ENCODE data around the gene APOOL. TPM values are rescaled to one million over a fixed set of nuclear protein-coding genes. Genes with fewer than 3 reads are reported as not detected.
"Not testable (repeated sequence)": the region's sequence is repeated elsewhere in the genome, so short reads cannot be mapped to it uniquely, and the experiment has no call there.

APOOL gene
- total RNA-seq, 1 experiment from 2014 or later, result 15.0 TPM

DNA sequence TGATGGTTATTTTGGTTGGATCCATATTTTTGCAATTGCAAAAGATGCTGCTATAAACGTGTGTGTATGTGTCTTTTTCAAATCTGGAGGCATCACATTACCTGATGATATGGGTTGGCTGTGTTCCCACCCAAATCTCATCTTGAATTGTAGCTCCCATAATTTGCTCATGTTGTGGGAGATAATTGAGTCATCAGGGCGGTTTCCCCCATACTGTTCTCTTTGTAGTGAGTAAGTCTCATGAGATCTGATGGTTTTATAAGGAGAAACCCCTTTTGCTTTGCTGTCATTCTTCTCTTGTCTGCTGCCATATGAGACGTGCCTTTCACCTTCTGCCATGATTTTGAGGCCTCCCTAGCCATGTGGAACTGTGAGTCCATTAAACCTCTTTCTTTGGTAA is 33.4 kb downstream of the APOOL start:
- Histone ChIP-seq H4K20me1 (ENCODE audit: insufficient read depth, low read depth, low read length) (no peaks in the 10 kb centered on the region), H3K4me1 (ENCODE audit: low read length) (no peaks in the 10 kb centered on the region), H3K4me3 (ENCODE audit: low read length) (no peak overlapping the region), H3K4me2 (ENCODE audit: low read depth, low read length, poor library complexity, severe bottlenecking) (no peak overlapping the region), H2AFZ (ENCODE audit: low read length) (no peak overlapping the region), H3K79me2 (ENCODE audit: low read length) (peaks cover 83% of the 10 kb centered on the region), H3K27me3 (ENCODE audit: low read length) (no peaks in the 10 kb centered on the region), H3K9me3 (ENCODE audit: low read length) (peaks cover 13% of the 10 kb centered on the region), H3K9me2 (replicated peaks; ENCODE audit: insufficient read depth, low read length) (no peaks in the 10 kb centered on the region), H3K9ac (ENCODE audit: low read length) (no peak overlapping the region), H3K36me3 (ENCODE audit: insufficient read depth, low read length) (no peaks in the 10 kb centered on the region), H3K27ac (ENCODE audit: low read length) (no peak overlapping the region)
- no peak for DNase-seq

DNA sequence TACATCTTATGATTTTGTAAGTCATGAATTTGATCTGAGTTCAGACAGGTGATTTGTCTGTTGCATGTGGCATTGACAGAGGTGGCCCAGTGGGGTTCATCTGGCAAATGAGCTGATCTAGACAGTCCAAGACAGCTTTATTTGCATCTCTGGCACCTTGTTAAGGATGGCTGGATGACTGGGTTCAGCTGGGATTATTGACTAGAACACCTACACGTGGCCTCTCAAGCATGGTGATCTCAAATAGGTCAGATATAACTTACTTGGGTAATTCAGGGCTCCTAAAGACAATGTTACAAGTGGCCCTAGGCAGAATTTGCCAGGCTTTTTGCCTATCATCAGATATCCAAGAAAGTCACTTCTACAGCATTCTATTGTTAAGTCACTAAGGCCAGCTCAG is 48.0 kb downstream of the APOOL start:
- Histone ChIP-seq H3K4me1 (ENCODE audit: low read length) (peaks cover 30% of the 10 kb centered on the region), H3K27ac (ENCODE audit: low read length) (peak overlapping the region; percentile 50; the same call in 1 of the 2 replicates), H3K4me3 (ENCODE audit: low read length) (no peak overlapping the region)

GRCh38 chrX:85052205-85052604 is 48.5 kb downstream of the APOOL start:
- Histone ChIP-seq H3K4me3 (ENCODE audit: low read length) (no peak overlapping the region), H3K9me3 (ENCODE audit: low read length) (no peaks in the 10 kb centered on the region), H3K4me2 (ENCODE audit: low read depth, low read length, poor library complexity, severe bottlenecking) (peak overlapping the region; percentile 0), H3K27me3 (ENCODE audit: low read length) (no peaks in the 10 kb centered on the region), H3K27ac (ENCODE audit: low read length) (peak overlapping the region; percentile 50; the same call in 1 of the 2 replicates), H3K4me1 (ENCODE audit: low read length) (peaks cover 30% of the 10 kb centered on the region), H3K79me2 (ENCODE audit: low read length) (0 out of 2 replicates have a peak, but pooled peaks cover 2% of the 10 kb centered on the region), H3K9me2 (replicated peaks; ENCODE audit: insufficient read depth, low read length) (no peaks in the 10 kb centered on the region), H3K36me3 (ENCODE audit: insufficient read depth, low read length) (no peaks in the 10 kb centered on the region), H4K20me1 (ENCODE audit: insufficient read depth, low read depth, low read length) (no peaks in the 10 kb centered on the region), H3K9ac (ENCODE audit: low read length) (no peak overlapping the region), H2AFZ (ENCODE audit: low read length) (no peak overlapping the region)
- DNase-seq, result no peak

More for the DNA sequence above, 48.0 kb downstream of the APOOL start:
- Histone ChIP-seq H3K9me3 (ENCODE audit: low read length) (no peaks in the 10 kb centered on the region), H3K9ac (ENCODE audit: low read length) (no peak overlapping the region), H4K20me1 (ENCODE audit: insufficient read depth, low read depth, low read length) (no peaks in the 10 kb centered on the region), H3K4me2 (ENCODE audit: low read depth, low read length, poor library complexity, severe bottlenecking) (peak overlapping the region; percentile 11), H2AFZ (ENCODE audit: low read length) (no peak overlapping the region), H3K79me2 (ENCODE audit: low read length) (no peaks in the 10 kb centered on the region), H3K36me3 (ENCODE audit: insufficient read depth, low read length) (no peaks in the 10 kb centered on the region), H3K9me2 (replicated peaks; ENCODE audit: insufficient read depth, low read length) (no peaks in the 10 kb centered on the region), H3K27me3 (ENCODE audit: low read length) (no peaks in the 10 kb centered on the region)
- DNase-seq, result peak; percentile 73

- no peak overlapping the region for H2AFZ ChIP-seq (ENCODE audit: low read length)
- H3K9me2 ChIP-seq (replicated peaks; ENCODE audit: insufficient read depth, low read length), result no peaks in the 10 kb centered on the region
- H3K27me3 ChIP-seq (ENCODE audit: low read length), result no peaks in the 10 kb centered on the region
- H3K9me3 ChIP-seq (ENCODE audit: low read length), result no peaks in the 10 kb centered on the region
- H3K4me1 ChIP-seq (ENCODE audit: low read length), result peaks cover 30% of the 10 kb centered on the region
- peak; percentile 72 for DNase-seq
- no peak overlapping the region for H3K9ac ChIP-seq (ENCODE audit: low read length)
- no peaks in the 10 kb centered on the region for H4K20me1 ChIP-seq (ENCODE audit: insufficient read depth, low read depth, low read length)
- 0 out of 2 replicates have a peak, but pooled peaks cover 2% of the 10 kb centered on the region for H3K79me2 ChIP-seq (ENCODE audit: low read length)
- no peaks in the 10 kb centered on the region for H3K36me3 ChIP-seq (ENCODE audit: insufficient read depth, low read length)
- H3K4me3 ChIP-seq (ENCODE audit: low read length), result no peak overlapping the region
- H3K27ac ChIP-seq (ENCODE audit: low read length), result peak overlapping the region; percentile 50; the same call in 1 of the 2 replicates
- no peak overlapping the region for H3K4me2 ChIP-seq (ENCODE audit: low read depth, low read length, poor library complexity, severe bottlenecking)
These were observed 49.1 kb downstream of the APOOL start for GRCh38 chrX:85052636-85053343.

- H3K9me2 ChIP-seq (replicated peaks; ENCODE audit: insufficient read depth, low read length), result no peaks in the 10 kb centered on the region
- no peak overlapping the region for H3K27ac ChIP-seq (ENCODE audit: low read length)
- DNase-seq, result no peak
- no peak overlapping the region for H3K9ac ChIP-seq (ENCODE audit: low read length)
- H3K79me2 ChIP-seq (ENCODE audit: low read length), result 0 out of 2 replicates have a peak, but pooled peaks cover 3% of the 10 kb centered on the region
- H3K36me3 ChIP-seq (ENCODE audit: insufficient read depth, low read length), result no peaks in the 10 kb centered on the region
- no peaks in the 10 kb centered on the region; the same call in 1 of the 2 replicates for H3K4me1 ChIP-seq (ENCODE audit: low read length)
- no peaks in the 10 kb centered on the region; the same call in 1 of the 2 replicates for H3K9me3 ChIP-seq (ENCODE audit: low read length)
- H4K20me1 ChIP-seq (ENCODE audit: insufficient read depth, low read depth, low read length), result no peaks in the 10 kb centered on the region
- H3K4me2 ChIP-seq (ENCODE audit: low read depth, low read length, poor library complexity, severe bottlenecking), result no peak overlapping the region
- H2AFZ ChIP-seq (ENCODE audit: low read length), result no peak overlapping the region
- H3K4me3 ChIP-seq (ENCODE audit: low read length), result no peak overlapping the region
- no peaks in the 10 kb centered on the region for H3K27me3 ChIP-seq (ENCODE audit: low read length)
These were observed 62.0 kb downstream of the APOOL start for GRCh38 chrX:85065512-85066198.

DNA sequence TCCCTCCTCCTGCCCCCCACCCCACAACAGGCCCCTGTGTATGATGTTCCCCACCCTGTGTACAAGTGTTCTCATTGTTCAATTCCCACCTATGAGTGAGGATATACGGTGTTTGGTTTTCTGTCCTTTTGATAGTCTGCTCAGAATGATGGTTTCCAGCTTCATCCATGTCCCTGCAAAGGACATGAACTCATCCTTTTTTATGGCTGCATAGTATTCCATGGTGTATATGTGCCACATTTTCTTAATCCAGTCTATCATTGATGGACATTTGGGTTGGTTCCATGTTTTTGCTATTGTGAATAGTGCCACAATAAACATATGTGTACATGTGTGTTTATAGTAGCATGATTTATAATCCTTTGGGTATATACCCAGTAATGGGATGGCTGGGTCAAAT is 73.6 kb downstream of the APOOL start:
- H3K4me3 ChIP-seq (ENCODE audit: low read length); H3K9me2 ChIP-seq (replicated peaks; ENCODE audit: insufficient read depth, low read length); H3K9me3 ChIP-seq (ENCODE audit: low read length); H3K27me3 ChIP-seq (ENCODE audit: low read length); H3K9ac ChIP-seq (ENCODE audit: low read length); H3K4me2 ChIP-seq (ENCODE audit: low read depth, low read length, poor library complexity, severe bottlenecking); H2AFZ ChIP-seq (ENCODE audit: low read length); H4K20me1 ChIP-seq (ENCODE audit: insufficient read depth, low read depth, low read length); DNase-seq; H3K4me1 ChIP-seq (ENCODE audit: low read length); H3K79me2 ChIP-seq (ENCODE audit: low read length); H3K27ac ChIP-seq (ENCODE audit: low read length); H3K36me3 ChIP-seq (ENCODE audit: insufficient read depth, low read length): not testable (repeated sequence)

GRCh38 chrX:85084770-85085393 is 81.2 kb downstream of the APOOL start:
- H3K36me3 ChIP-seq (ENCODE audit: insufficient read depth, low read length), result no peaks in the 10 kb centered on the region
- no peaks in the 10 kb centered on the region for H4K20me1 ChIP-seq (ENCODE audit: insufficient read depth, low read depth, low read length)
- H3K9me2 ChIP-seq (replicated peaks; ENCODE audit: insufficient read depth, low read length), result no peaks in the 10 kb centered on the region
- no peaks in the 10 kb centered on the region for H3K9me3 ChIP-seq (ENCODE audit: low read length)
- no peaks in the 10 kb centered on the region for H3K79me2 ChIP-seq (ENCODE audit: low read length)
- peak; percentile 73 for DNase-seq
- no peaks in the 10 kb centered on the region for H3K4me1 ChIP-seq (ENCODE audit: low read length)
- H3K4me3 ChIP-seq (ENCODE audit: low read length), result no peak overlapping the region
- no peak overlapping the region for H2AFZ ChIP-seq (ENCODE audit: low read length)
- H3K27me3 ChIP-seq (ENCODE audit: low read length), result no peaks in the 10 kb centered on the region
- no peak overlapping the region for H3K4me2 ChIP-seq (ENCODE audit: low read depth, low read length, poor library complexity, severe bottlenecking)
- no peak overlapping the region for H3K9ac ChIP-seq (ENCODE audit: low read length)
- no peak overlapping the region for H3K27ac ChIP-seq (ENCODE audit: low read length)

DNA sequence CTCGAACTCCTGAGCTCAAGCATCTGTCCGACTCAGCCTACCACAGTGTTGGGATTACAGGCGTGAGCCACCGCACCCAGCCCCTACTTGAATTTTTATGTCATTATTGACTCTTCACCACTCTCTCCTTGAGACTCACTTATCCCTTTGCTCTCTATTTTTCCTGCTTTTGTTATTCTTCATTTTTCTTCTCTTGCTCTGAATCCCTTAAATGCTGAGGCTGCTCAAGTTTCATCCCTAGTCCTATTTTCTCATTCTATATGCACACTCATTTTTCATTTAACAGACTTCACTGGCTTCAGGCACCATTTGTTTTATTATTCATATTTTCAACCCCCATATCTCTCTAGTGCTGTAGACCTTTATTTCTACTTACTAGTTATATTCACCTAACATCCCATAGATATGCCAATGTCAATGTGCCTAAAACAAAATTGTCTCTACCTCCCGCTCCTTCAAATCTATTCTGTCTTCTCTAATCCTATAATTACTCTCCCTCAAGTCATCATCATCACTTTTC is 85.7 kb downstream of the APOOL start:
- Histone ChIP-seq H3K4me3 (ENCODE audit: low read length) (no peak overlapping the region), H3K9ac (ENCODE audit: low read length) (no peak overlapping the region), H2AFZ (ENCODE audit: low read length) (no peak overlapping the region), H3K4me2 (ENCODE audit: low read depth, low read length, poor library complexity, severe bottlenecking) (no peak overlapping the region), H3K36me3 (ENCODE audit: insufficient read depth, low read length) (no peaks in the 10 kb centered on the region), H4K20me1 (ENCODE audit: insufficient read depth, low read depth, low read length) (no peaks in the 10 kb centered on the region), H3K79me2 (ENCODE audit: low read length) (no peaks in the 10 kb centered on the region), H3K27ac (ENCODE audit: low read length) (no peak overlapping the region), H3K9me3 (ENCODE audit: low read length) (no peaks in the 10 kb centered on the region), H3K27me3 (ENCODE audit: low read length) (no peaks in the 10 kb centered on the region), H3K4me1 (ENCODE audit: low read length) (no peaks in the 10 kb centered on the region), H3K9me2 (replicated peaks; ENCODE audit: insufficient read depth, low read length) (no peaks in the 10 kb centered on the region)
- no peak for DNase-seq

All from Karpas-422 (cell line).